GM12891 (cell line): ENCODE measurements around the gene NTN3.

Source experiments
- DNase-seq: peaks from one replicate; pipeline ENCODE4 v3.0.0; 2011; ENCODE audit warnings: low spot score; ENCODE audit not compliant: insufficient read length
- FAIRE-seq: peaks from 2 replicates; lab custom pipeline; 2011; peaks lifted over from hg19 to GRCh38; lab: Jason Lieb, UNC
- PAX5 ChIP-seq: IDR thresholded peaks from 2 replicates; pipeline ENCODE4 v1.6.1; 2011; ENCODE audit warnings: low read length, moderate library complexity, mild to moderate bottlenecking; ENCODE audit not compliant: insufficient read depth, severe bottlenecking
- POLR2A ChIP-seq: IDR thresholded peaks from 2 replicates; pipeline ENCODE4 v1.6.1; 2011; ENCODE audit warnings: low read depth, low read length, control low read depth
- POLR2AphosphoS5 ChIP-seq: IDR thresholded peaks from 2 replicates; pipeline ENCODE4 v1.6.1; 2011; ENCODE audit warnings: low read depth, low read length, control low read depth
- POU2F2 ChIP-seq: IDR thresholded peaks from 2 replicates; pipeline ENCODE4 v1.6.1; 2011; ENCODE audit warnings: low read depth, mild to moderate bottlenecking, control low read depth, low read length, moderate library complexity
- SPI1 ChIP-seq: IDR thresholded peaks from 2 replicates; pipeline ENCODE4 v1.6.1; 2011; ENCODE audit warnings: low read depth, low read length, control low read depth
- TAF1 ChIP-seq: IDR thresholded peaks from 2 replicates; pipeline ENCODE4 v1.6.1; 2011; ENCODE audit warnings: low read depth, low read length, control low read depth

The NTN3 gene

GRCh38 chr16:2511996-2512734, 41.1 kb downstream of the NTN3 start:
- FAIRE-seq (no peak), DNase-seq (no peak)
- no peak for TF ChIP-seq TAF1
- no peak for TF ChIP-seq PAX5
- TF ChIP-seq POLR2AphosphoS5: no peak
- no peak for TF ChIP-seq SPI1
- TF ChIP-seq POLR2A: no peak
- no peak for TF ChIP-seq POU2F2

- TF ChIP-seq POLR2A (no peak), PAX5 (no peak)
- DNase-seq (no peak), FAIRE-seq (peak; percentile 31)
These were observed 41.8 kb downstream of the NTN3 start for GRCh38 chr16:2512735-2513404.

GRCh38 chr16:2513405-2514332, 42.6 kb downstream of the NTN3 start, which contains the start of gene ATP6V0C:
Gene ATP6V0C (plus strand): TSS chr16:2513952. CDS start chr16:2514104, 152 bp downstream.
- peak; percentile 100 for FAIRE-seq
- DNase-seq: peak; percentile 93
- TF ChIP-seq PAX5: no peak
- TF ChIP-seq SPI1: no peak
- TF ChIP-seq POLR2A: peak; percentile 80
- TF ChIP-seq TAF1: peak; percentile 71
- TF ChIP-seq POU2F2: peak; percentile 79; the same call in 1 of the 2 replicates
- TF ChIP-seq POLR2AphosphoS5: peak; percentile 87

GRCh38 chr16:2514333-2515179, 43.5 kb downstream of the NTN3 start:
- FAIRE-seq (no peak), DNase-seq (no peak)
- no peak for TF ChIP-seq POU2F2
- TF ChIP-seq POLR2A: no peak
- no peak for TF ChIP-seq PAX5
- TF ChIP-seq SPI1: no peak
- TF ChIP-seq POLR2AphosphoS5: no peak; the same call in 1 of the 2 replicates
- TF ChIP-seq TAF1: no peak

GRCh38 chr16:2515180-2515851, 44.2 kb downstream of the NTN3 start:
- TF ChIP-seq PAX5 (no peak), POLR2AphosphoS5 (no peak), SPI1 (no peak), POLR2A (no peak), POU2F2 (no peak), TAF1 (no peak)
- no peak for FAIRE-seq

GRCh38 chr16:2516391-2517240, 45.5 kb downstream of the NTN3 start:
- TF ChIP-seq SPI1: 0 out of 2 replicates have a peak, but pooled peaks have one; percentile 12
- TF ChIP-seq POLR2A: no peak
- FAIRE-seq (peak; percentile 20), DNase-seq (no peak)

More at GRCh38 chr16:2515180-2515851, 44.2 kb downstream of the NTN3 start:
- DNase-seq: no peak

GRCh38 chr16:2517954-2518605, 47.0 kb downstream of the NTN3 start:
- DNase-seq: no peak
- no peak for TF ChIP-seq POU2F2
- no peak for TF ChIP-seq POLR2AphosphoS5
- TF ChIP-seq TAF1: no peak
- TF ChIP-seq POLR2A: no peak
- TF ChIP-seq PAX5: no peak
- TF ChIP-seq SPI1: no peak
- no peak for FAIRE-seq
